CD14-positive monocyte (primary cell): ENCODE measurements around the gene PODXL2. TPM values are rescaled to one million over a fixed set of nuclear protein-coding genes. Genes with fewer than 3 reads are reported as not detected.

Source experiments
- DNase-seq, 3 donors: peaks; one replicate each; pipeline ENCODE4 v3.0.0-alpha.2; 2011 to 2022
- H2AFZ ChIP-seq: 2 replicates; pipeline ENCODE4 v1.6.0; 2012; ENCODE audit warnings: mild to moderate bottlenecking, low read depth, low read length, inconsistent platforms; ENCODE audit not compliant: insufficient read depth, poor library complexity, severe bottlenecking
- H3K27ac ChIP-seq, 2 donors: 1 replicate in 1 of 2; 2 replicates in 1 of 2; pipeline ENCODE4 v1.5.1; 2012 to 2013; ENCODE audit warnings: low read length in 2 of 2, control low read depth in 1 of 2, inconsistent platforms in 1 of 2, low read depth in 1 of 2, mild to moderate bottlenecking in 1 of 2
- H3K27me3 ChIP-seq, 2 donors: one replicate each; pipeline versions ENCODE4 v1.6.0 to v1.6.1; 2011 to 2013; ENCODE audit warnings: low read length in 2 of 2; ENCODE audit not compliant: control insufficient read depth in 2 of 2, insufficient read depth in 2 of 2
- H3K36me3 ChIP-seq, 2 donors: replicated peaks in 1 of 2; 1 replicate in 1 of 2; 2 replicates in 1 of 2; pipeline versions ENCODE4 v1.5.1 to v1.6.1; 2012 to 2013; ENCODE audit warnings: low read length in 2 of 2, control low read depth in 1 of 2, inconsistent platforms in 1 of 2, mild to moderate bottlenecking in 1 of 2; ENCODE audit not compliant: insufficient read depth in 2 of 2, control insufficient read depth in 1 of 2
- H3K4me1 ChIP-seq, 2 donors: 1 replicate in 1 of 2; 2 replicates in 1 of 2; pipeline versions ENCODE4 v1.5.1 to v1.6.1; 2012 to 2013; ENCODE audit warnings: low read length in 2 of 2, control low read depth in 1 of 2, inconsistent platforms in 1 of 2, mild to moderate bottlenecking in 1 of 2, moderate library complexity in 1 of 2; ENCODE audit not compliant: insufficient read depth in 2 of 2, control insufficient read depth in 1 of 2
- H3K4me2 ChIP-seq: replicated peaks from 2 replicates; pipeline ENCODE3; 2012; ENCODE audit warnings: low read length, moderate library complexity, mild to moderate bottlenecking; ENCODE audit not compliant: poor library complexity, severe bottlenecking; ENCODE audit errors: extremely low read depth
- H3K4me3 ChIP-seq, 3 experiments: fragments of 200-600 bp in 1 of 3; sonication (generic) in 1 of 3; replicated peaks in 1 of 3; 1 replicate in 2 of 3; 2 replicates in 1 of 3; pipeline ENCODE4 v1.5.1; 2011 to 2013; ENCODE audit warnings: low read length in 3 of 3, mild to moderate bottlenecking in 3 of 3, control low read depth in 2 of 3, low read depth in 2 of 3, inconsistent platforms in 1 of 3, moderate library complexity in 1 of 3
- H3K79me2 ChIP-seq: 2 replicates; pipeline ENCODE4 v1.6.0; 2012; ENCODE audit warnings: mild to moderate bottlenecking, control low read depth, inconsistent platforms, low read length, moderate library complexity; ENCODE audit not compliant: insufficient read depth
- H3K9ac ChIP-seq: 2 replicates; pipeline ENCODE4 v1.6.0; 2017; ENCODE audit warnings: low read length, mild to moderate bottlenecking; ENCODE audit not compliant: insufficient read depth, poor library complexity, severe bottlenecking
- H3K9me3 ChIP-seq, 2 donors: replicated peaks in 1 of 2; 1 replicate in 1 of 2; 2 replicates in 1 of 2; pipeline versions ENCODE4 v1.5.1 to v1.6.1; 2012 to 2013; ENCODE audit warnings: low read length in 2 of 2, control low read depth in 1 of 2; ENCODE audit not compliant: control insufficient read depth in 1 of 2, insufficient read depth in 1 of 2
- H4K20me1 ChIP-seq: 2 replicates; pipeline ENCODE4 v1.6.0; 2012; ENCODE audit warnings: mild to moderate bottlenecking, low read length, control low read depth, moderate library complexity; ENCODE audit not compliant: insufficient read depth
- H3K27ac Mint-ChIP-seq, 7 donors: one replicate each; pipeline ENCODE4 v1.8.0; 2020; ENCODE audit warnings: mild to moderate bottlenecking in 7 of 7, mixed read lengths in 7 of 7, moderate library complexity in 6 of 7, inconsistent platforms in 2 of 7
- H3K27me3 Mint-ChIP-seq, 3 donors: one replicate each; pipeline ENCODE4 v1.8.0; 2021 to 2022; ENCODE audit warnings: low read depth in 3 of 3, mild to moderate bottlenecking in 3 of 3, mixed read lengths in 3 of 3, moderate library complexity in 3 of 3, inconsistent platforms in 1 of 3
- H3K36me3 Mint-ChIP-seq, 2 donors: one replicate each; pipeline ENCODE4 v1.8.0; 2020; ENCODE audit warnings: mixed read lengths in 2 of 2, inconsistent platforms in 1 of 2, mild to moderate bottlenecking in 1 of 2
- H3K4me1 Mint-ChIP-seq: one replicate; pipeline ENCODE4 v1.8.0; 2020; ENCODE audit warnings: mild to moderate bottlenecking, mixed read lengths
- H3K4me3 Mint-ChIP-seq, 2 donors: one replicate each; pipeline ENCODE4 v1.8.0; 2020; ENCODE audit warnings: mild to moderate bottlenecking in 2 of 2, mixed read lengths in 2 of 2, moderate library complexity in 1 of 2
- H3K9me3 Mint-ChIP-seq, 7 donors: one replicate each; pipeline ENCODE4 v1.8.0; 2020 to 2022; ENCODE audit warnings: mixed read lengths in 7 of 7, mild to moderate bottlenecking in 6 of 7, moderate library complexity in 6 of 7, inconsistent platforms in 2 of 7
- CTCF ChIP-seq: fragments of 200-600 bp; IDR thresholded peaks from one replicate; pipeline ENCODE4 v1.8.0; 2022; ENCODE audit warnings: antibody characterized with exemption, mild to moderate bottlenecking
- WGBS: methylation state at CpG from one replicate; pipeline ENCODE4 v1.1.5; 2013; ENCODE audit warnings: missing lambda C conversion rate; ENCODE audit not compliant: insufficient coverage; 5-methylcytosine and 5-hydroxymethylcytosine counted together
- intact Hi-C, 2 donors: fragments of 100-400 bp; cut with micrococcal nuclease; formaldehyde crosslinking; loops; one replicate each; pipeline versions ENCODE4 v1.15.0 to v1.15.1; 2023
- polyA plus RNA-seq, 3 donors: library from polyadenylated mRNA; depleted of rRNA in 1 of 3; unstranded in 2 of 3; stranded (reverse) in 1 of 3; fragments of 300-500 nt in 2 of 3; fragments of >200 nt in 1 of 3; fragmentation: Illumina TruSeq in 2 of 3; gene quantifications; 1 replicate in 2 of 3; 2 replicates in 1 of 3; pipeline ENCODE4 v1.2.3, GENCODE V29; 2012 to 2021

The PODXL2 gene
- polyA plus RNA-seq, 3 donors, result 0.33 to 0.64 (median 0.43) TPM

- DNase-seq, result no peak
- Mint-ChIP-seq H3K9me3 (no peaks in the 10 kb centered on the region), H3K4me1 (peaks cover 12% of the 10 kb centered on the region), H3K27me3 (peaks cover 0 to 2% (median 0%) of the 10 kb centered on the region in 3 donors), H3K27ac (no peak overlapping the region), H3K36me3 (no peaks in the 10 kb centered on the region), H3K4me3 (no peak overlapping the region)
- Histone ChIP-seq H3K4me1 (peaks cover 8 to 12% of the 10 kb centered on the region in 2 donors), H3K27me3 (no peaks in the 10 kb centered on the region), H3K4me3 (no peak overlapping the region), H3K9me3 (no peaks in the 10 kb centered on the region), H3K36me3 (no peaks in the 10 kb centered on the region), H3K9ac (no peak overlapping the region), H3K27ac (no peak overlapping the region), H3K79me2 (no peaks in the 10 kb centered on the region), H4K20me1 (no peaks in the 10 kb centered on the region), H3K4me2 (no peak overlapping the region), H2AFZ (no peak overlapping the region)
- intact Hi-C loops, result no loop called here
- TF ChIP-seq CTCF, result no peak
- 87% methylated on average over 9 of the region's 9 CpGs for WGBS
Measured at GRCh38 chr3:127712461-127712860, 83.5 kb downstream of the PODXL2 start.

GRCh38 chr3:127712881-127713771, 84.1 kb downstream of the PODXL2 start:
- H3K4me3 Mint-ChIP-seq, result no peak overlapping the region
- H3K27ac Mint-ChIP-seq, result peak overlapping the region in 2 of 7 donors; percentile 23 to 55

More at GRCh38 chr3:127712881-127713771, 84.1 kb downstream of the PODXL2 start:
- Histone ChIP-seq H4K20me1 (no peaks in the 10 kb centered on the region), H3K27me3 (no peaks in the 10 kb centered on the region), H3K9ac (no peak overlapping the region), H3K27ac (no peak overlapping the region), H3K4me1 (peaks cover 8 to 17% of the 10 kb centered on the region in 2 donors), H3K9me3 (no peaks in the 10 kb centered on the region), H3K36me3 (no peaks in the 10 kb centered on the region), H2AFZ (no peak overlapping the region), H3K4me2 (no peak overlapping the region), H3K4me3 (no peak overlapping the region), H3K79me2 (no peaks in the 10 kb centered on the region)
- no peaks in the 10 kb centered on the region for H3K9me3 Mint-ChIP-seq
- WGBS, result 95% methylated on average over 8 of the region's 9 CpGs
- peaks cover 0 to 2% (median 0%) of the 10 kb centered on the region in 3 donors for H3K27me3 Mint-ChIP-seq
- peaks cover 12% of the 10 kb centered on the region for H3K4me1 Mint-ChIP-seq
- intact Hi-C loops, result no loop called here
- TF ChIP-seq CTCF, result no peak
- H3K36me3 Mint-ChIP-seq, result no peaks in the 10 kb centered on the region
- no peak for DNase-seq
